Thyroid gland (tissue), 4 donors: ENCODE results near the gene ZNF536.

Experiments
- CTCF ChIP-seq, 6 experiments: fragments of 200-600 bp in 3 of 6; fragments of 450-650 bp in 3 of 6; sonication (generic) in 3 of 6; IDR thresholded peaks; one replicate each; pipeline ENCODE4 v1.5.1; 2016 to 2019; ENCODE audit warnings: antibody characterized with exemption in 6 of 6, mild to moderate bottlenecking in 2 of 6, inconsistent platforms in 1 of 6, moderate library complexity in 1 of 6
- POLR2A ChIP-seq, 2 donors: fragments of 450-650 bp; IDR thresholded peaks; one replicate each; pipeline ENCODE4 v1.6.1; 2017; ENCODE audit warnings: antibody characterized with exemption in 2 of 2, mild to moderate bottlenecking in 2 of 2, moderate library complexity in 1 of 2

DNA sequence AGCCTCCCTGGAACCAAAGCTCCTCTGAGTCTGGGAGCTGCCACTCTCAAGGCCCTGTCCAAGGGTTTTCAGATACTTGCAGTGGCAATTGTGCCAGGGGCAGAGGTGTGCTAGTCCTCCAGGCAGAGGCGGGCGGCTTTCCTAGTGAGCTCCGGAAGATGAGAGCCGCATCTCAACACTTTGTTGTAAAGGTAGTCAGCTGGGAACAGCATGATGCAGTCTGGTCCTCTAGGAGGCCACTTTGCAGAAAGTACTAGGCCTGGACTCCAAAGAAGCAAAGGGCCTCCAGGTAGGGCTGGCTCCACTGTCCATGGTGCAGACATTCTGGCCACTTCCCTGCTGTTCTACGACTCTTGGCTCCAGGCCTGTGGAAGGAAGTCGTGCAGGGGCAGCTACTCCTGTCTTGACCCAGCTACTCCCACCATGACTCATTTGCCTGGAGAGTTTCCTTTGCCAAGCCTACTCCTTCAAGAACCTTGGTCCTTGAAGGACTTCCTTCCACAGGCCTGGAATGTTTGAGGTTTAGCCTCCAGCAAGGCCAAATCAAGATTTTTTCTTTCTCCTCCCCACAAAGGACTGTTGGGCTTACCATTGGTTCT lies 9.9 kb upstream of the ZNF536 start:
- TF ChIP-seq POLR2A (IDR thresholded peaks at IDR 0.05) (no peak), CTCF (IDR thresholded peaks at IDR 0.05) (no peak)
